Endodermal cell (in vitro differentiated cells): ENCODE measurements around the gene LAMP1. TPM values are rescaled to one million over a fixed set of nuclear protein-coding genes. Genes with fewer than 3 reads are reported as not detected.

Experiments used
- DNase-seq: peaks from one replicate; pipeline ENCODE4 v3.0.0-alpha.2; 2017
- H3K27ac ChIP-seq: 2 replicates; pipeline ENCODE4 v1.5.1; 2013; ENCODE audit warnings: mild to moderate bottlenecking, low read depth, low read length, moderate library complexity
- H3K27me3 ChIP-seq: 2 replicates; pipeline ENCODE4 v1.6.1; 2013; ENCODE audit warnings: mild to moderate bottlenecking, low read length, moderate library complexity; ENCODE audit not compliant: insufficient read depth, control insufficient read depth, poor library complexity, severe bottlenecking
- H3K36me3 ChIP-seq: 2 replicates; pipeline ENCODE4 v1.7.0; 2013; ENCODE audit warnings: mild to moderate bottlenecking, low read length, moderate library complexity; ENCODE audit not compliant: control insufficient read depth, insufficient read depth
- H3K4me1 ChIP-seq: one replicate; pipeline ENCODE4 v1.7.0; 2013; ENCODE audit warnings: low read length; ENCODE audit not compliant: control insufficient read depth, insufficient read depth
- H3K4me3 ChIP-seq: 2 replicates; pipeline ENCODE4 v1.5.1; 2013; ENCODE audit warnings: mild to moderate bottlenecking, low read length, moderate library complexity
- H3K9ac ChIP-seq: 2 replicates; pipeline ENCODE4 v1.6.1; 2013; ENCODE audit warnings: mild to moderate bottlenecking, low read length, moderate library complexity; ENCODE audit not compliant: poor library complexity, severe bottlenecking; ENCODE audit errors: extremely low read depth
- H3K9me3 ChIP-seq: 2 replicates; pipeline ENCODE4 v1.6.1; 2013; ENCODE audit warnings: mild to moderate bottlenecking, low read length, moderate library complexity; ENCODE audit not compliant: control insufficient read depth
- H3K27ac Mint-ChIP-seq: 2 replicates; pipeline ENCODE4 v1.8.0; 2020; ENCODE audit warnings: mixed read lengths
- H3K27me3 Mint-ChIP-seq: 2 replicates; pipeline ENCODE4 v1.8.0; 2021; ENCODE audit warnings: mild to moderate bottlenecking, mixed read lengths; ENCODE audit not compliant: insufficient read depth
- H3K36me3 Mint-ChIP-seq: 2 replicates; pipeline ENCODE4 v1.8.0; 2020; ENCODE audit warnings: low read depth, mixed read lengths
- H3K4me1 Mint-ChIP-seq: 2 replicates; pipeline ENCODE4 v1.8.0; 2020; ENCODE audit warnings: mixed read lengths
- H3K4me3 Mint-ChIP-seq: 2 replicates; pipeline ENCODE4 v1.8.0; 2020; ENCODE audit warnings: mild to moderate bottlenecking, moderate library complexity, mixed read lengths
- H3K9me3 Mint-ChIP-seq: 2 replicates; pipeline ENCODE4 v1.8.0; 2020; ENCODE audit warnings: mild to moderate bottlenecking, mixed read lengths
- WGBS, 2 experiments: methylation state at CpG; one replicate each; pipeline versions ENCODE4 v1.1.5 to v1.1.7; 2013; ENCODE audit warnings: missing lambda C conversion rate in 2 of 2, mixed read lengths in 1 of 2; ENCODE audit not compliant: insufficient coverage in 1 of 2, insufficient read length in 1 of 2; 5-methylcytosine and 5-hydroxymethylcytosine counted together
- total RNA-seq, 2 donors: library from RNA; stranded (reverse); fragmentation: NEBNext Ultra II Directional in 1 of 2; extraction: Animal tissue kit (Norgen Biotek cat#: 25700) in 1 of 2; gene quantifications; 2 replicates in 1 of 2; 3 replicates in 1 of 2; pipeline ENCODE4 v1.2.1, GENCODE V29; 2021
- TF ChIP-seq, protein P1 (sequence below): fragments of 200-600 bp; sonication (generic); conservative IDR thresholded peaks from 2 replicates; pipeline ENCODE4 v1.5.0; 2021; ENCODE audit warnings: antibody characterized with exemption, mild to moderate bottlenecking

The LAMP1 gene
- total RNA-seq, 2 donors from 2014 or later = 153 to 160 TPM

DNA sequence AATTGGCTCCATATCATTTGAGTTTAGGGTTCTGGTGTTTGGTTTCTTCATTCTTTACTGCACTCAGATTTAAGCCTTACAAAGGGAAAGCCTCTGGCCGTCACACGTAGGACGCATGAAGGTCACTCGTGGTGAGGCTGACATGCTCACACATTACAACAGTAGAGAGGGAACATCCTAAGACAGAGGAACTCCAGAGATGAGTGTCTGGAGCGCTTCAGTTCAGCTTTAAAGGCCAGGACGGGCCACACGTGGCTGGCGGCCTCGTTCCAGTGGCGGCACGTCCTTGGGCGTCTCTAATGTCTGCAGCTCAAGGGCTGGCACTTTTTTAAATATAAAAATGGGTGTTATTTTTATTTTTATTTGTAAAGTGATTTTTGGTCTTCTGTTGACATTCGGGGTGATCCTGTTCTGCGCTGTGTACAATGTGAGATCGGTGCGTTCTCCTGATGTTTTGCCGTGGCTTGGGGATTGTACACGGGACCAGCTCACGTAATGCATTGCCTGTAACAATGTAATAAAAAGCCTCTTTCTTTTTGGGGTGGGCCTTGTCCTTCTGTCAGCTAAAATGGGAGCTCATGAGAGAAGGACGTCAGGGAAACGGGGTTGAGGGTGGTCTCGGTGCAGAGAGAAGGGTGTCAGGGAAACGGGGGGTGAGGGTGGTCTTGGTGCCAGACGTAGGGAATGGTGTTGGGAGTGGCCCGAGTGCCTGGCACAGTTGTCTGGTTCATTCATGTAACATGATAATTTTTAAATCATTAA lies 26.0 kb downstream of the LAMP1 start:
- no peak overlapping the region for H3K27ac Mint-ChIP-seq
- H3K4me3 ChIP-seq = no peak overlapping the region
- H3K36me3 ChIP-seq = peaks cover 60% of the 10 kb centered on the region
- no peak for DNase-seq
- peaks cover 57% of the 10 kb centered on the region for H3K36me3 Mint-ChIP-seq
- no peak overlapping the region for H3K27ac ChIP-seq
- H3K4me1 ChIP-seq = no peaks in the 10 kb centered on the region
- WGBS, 2 experiments = 90 to 97% methylated on average over 13 to 24 of the region's 25 CpGs
- H3K9ac ChIP-seq = no peak overlapping the region
- no peaks in the 10 kb centered on the region for H3K27me3 ChIP-seq
- H3K27me3 Mint-ChIP-seq = no peaks in the 10 kb centered on the region
- TF ChIP-seq, protein P1, sequence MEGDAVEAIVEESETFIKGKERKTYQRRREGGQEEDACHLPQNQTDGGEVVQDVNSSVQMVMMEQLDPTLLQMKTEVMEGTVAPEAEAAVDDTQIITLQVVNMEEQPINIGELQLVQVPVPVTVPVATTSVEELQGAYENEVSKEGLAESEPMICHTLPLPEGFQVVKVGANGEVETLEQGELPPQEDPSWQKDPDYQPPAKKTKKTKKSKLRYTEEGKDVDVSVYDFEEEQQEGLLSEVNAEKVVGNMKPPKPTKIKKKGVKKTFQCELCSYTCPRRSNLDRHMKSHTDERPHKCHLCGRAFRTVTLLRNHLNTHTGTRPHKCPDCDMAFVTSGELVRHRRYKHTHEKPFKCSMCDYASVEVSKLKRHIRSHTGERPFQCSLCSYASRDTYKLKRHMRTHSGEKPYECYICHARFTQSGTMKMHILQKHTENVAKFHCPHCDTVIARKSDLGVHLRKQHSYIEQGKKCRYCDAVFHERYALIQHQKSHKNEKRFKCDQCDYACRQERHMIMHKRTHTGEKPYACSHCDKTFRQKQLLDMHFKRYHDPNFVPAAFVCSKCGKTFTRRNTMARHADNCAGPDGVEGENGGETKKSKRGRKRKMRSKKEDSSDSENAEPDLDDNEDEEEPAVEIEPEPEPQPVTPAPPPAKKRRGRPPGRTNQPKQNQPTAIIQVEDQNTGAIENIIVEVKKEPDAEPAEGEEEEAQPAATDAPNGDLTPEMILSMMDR = no peak
- no peaks in the 10 kb centered on the region for H3K9me3 Mint-ChIP-seq
- no peaks in the 10 kb centered on the region for H3K9me3 ChIP-seq
- H3K4me1 Mint-ChIP-seq = no peaks in the 10 kb centered on the region
- H3K4me3 Mint-ChIP-seq = no peak overlapping the region

GRCh38 chr13:113323869-113324268 lies 26.8 kb downstream of the LAMP1 start:
- Mint-ChIP-seq H3K9me3 (no peaks in the 10 kb centered on the region), H3K4me3 (no peak overlapping the region), H3K27me3 (no peaks in the 10 kb centered on the region), H3K36me3 (peaks cover 60% of the 10 kb centered on the region), H3K27ac (no peak overlapping the region), H3K4me1 (no peaks in the 10 kb centered on the region)
- TF ChIP-seq, protein P1 = no peak
- peaks cover 52% of the 10 kb centered on the region for H3K36me3 ChIP-seq
- H3K9ac ChIP-seq = no peak overlapping the region
- no peaks in the 10 kb centered on the region for H3K27me3 ChIP-seq
- DNase-seq = no peak
- 96 to 98% methylated on average over 7 of the region's 7 CpGs for WGBS, 2 experiments
- no peaks in the 10 kb centered on the region for H3K4me1 ChIP-seq
- H3K27ac ChIP-seq = no peak overlapping the region
- no peak overlapping the region for H3K4me3 ChIP-seq
- no peaks in the 10 kb centered on the region for H3K9me3 ChIP-seq

GRCh38 chr13:113324398-113324797 lies 27.4 kb downstream of the LAMP1 start:
- no peak overlapping the region for H3K27ac Mint-ChIP-seq
- H3K4me3 ChIP-seq = no peak overlapping the region
- H3K27me3 Mint-ChIP-seq = no peaks in the 10 kb centered on the region
- no peaks in the 10 kb centered on the region for H3K9me3 Mint-ChIP-seq
- H3K4me1 ChIP-seq = no peaks in the 10 kb centered on the region
- no peaks in the 10 kb centered on the region for H3K9me3 ChIP-seq
- no peaks in the 10 kb centered on the region for H3K4me1 Mint-ChIP-seq
- H3K4me3 Mint-ChIP-seq = no peak overlapping the region
- H3K36me3 Mint-ChIP-seq = peaks cover 62% of the 10 kb centered on the region
- TF ChIP-seq, protein P1 = no peak
- DNase-seq = no peak
- WGBS, 2 experiments = 95 to 96% methylated on average over 12 of the region's 12 CpGs
- peaks cover 49% of the 10 kb centered on the region for H3K36me3 ChIP-seq
- no peak overlapping the region for H3K9ac ChIP-seq
- H3K27me3 ChIP-seq = no peaks in the 10 kb centered on the region
- no peak overlapping the region for H3K27ac ChIP-seq
